Osteoblast (primary cell): Measurements from ENCODE around the gene PEMT. TPM values are rescaled to one million over a fixed set of nuclear protein-coding genes. Genes with fewer than 3 reads are reported as not detected.

Experiments used
- DNase-seq: peaks from one replicate; pipeline ENCODE4 v3.0.0; 2011; ENCODE audit warnings: low spot score, mixed read lengths; ENCODE audit not compliant: insufficient read length; ENCODE audit errors: missing footprints
- H2AFZ ChIP-seq: 2 replicates; pipeline ENCODE4 v1.6.0; 2011; ENCODE audit warnings: mild to moderate bottlenecking, low read length
- H3K27ac ChIP-seq: 2 replicates; pipeline ENCODE4 v1.5.1; 2011; ENCODE audit warnings: mild to moderate bottlenecking, low read depth, low read length, moderate library complexity
- H3K27me3 ChIP-seq: 2 replicates; pipeline ENCODE4 v1.6.0; 2012; ENCODE audit warnings: mild to moderate bottlenecking, control low read depth, inconsistent platforms, low read length, moderate library complexity; ENCODE audit not compliant: insufficient read depth
- H3K36me3 ChIP-seq: 2 replicates; pipeline ENCODE4 v1.5.1; 2011; ENCODE audit warnings: mild to moderate bottlenecking, low read length, control low read depth, moderate library complexity; ENCODE audit not compliant: insufficient read depth
- H3K4me1 ChIP-seq: 2 replicates; pipeline ENCODE4 v1.5.1; 2011; ENCODE audit warnings: mild to moderate bottlenecking, low read length, control low read depth, moderate library complexity; ENCODE audit not compliant: insufficient read depth
- H3K4me2 ChIP-seq: 2 replicates; pipeline ENCODE4 v1.6.0; 2011; ENCODE audit warnings: mild to moderate bottlenecking, low read length; ENCODE audit not compliant: insufficient read depth
- H3K4me3 ChIP-seq: fragments of 200-600 bp; sonication (generic); 3 replicates; pipeline ENCODE4 v1.5.1; 2012; ENCODE audit warnings: mild to moderate bottlenecking, low read length, inconsistent platforms; ENCODE audit not compliant: insufficient read depth
- H3K79me2 ChIP-seq: 2 replicates; pipeline ENCODE4 v1.6.0; 2012; ENCODE audit warnings: mild to moderate bottlenecking, low read length, control low read depth, inconsistent platforms; ENCODE audit not compliant: insufficient read depth
- H3K9me3 ChIP-seq: 2 replicates; pipeline ENCODE4 v1.5.1; 2011; ENCODE audit warnings: low read depth, low read length, control low read depth
- H4K20me1 ChIP-seq: 2 replicates; pipeline ENCODE4 v1.6.0; 2012; ENCODE audit warnings: mild to moderate bottlenecking, low read length, control low read depth; ENCODE audit not compliant: insufficient read depth
- CTCF ChIP-seq: IDR thresholded peaks from 2 replicates; pipeline ENCODE4 v1.5.1; 2011; ENCODE audit warnings: mild to moderate bottlenecking, low read depth, low read length, moderate library complexity; ENCODE audit errors: extremely low read depth
- total RNA-seq: library from RNA; depleted of rRNA; stranded (reverse); fragments of >200 nt; gene quantifications from 2 replicates; pipeline ENCODE4 v1.2.3, GENCODE V29; 2012

PEMT gene
- total RNA-seq, 1 donor, result 26.4 TPM

- Histone ChIP-seq H3K4me3 (no peak overlapping the region), H3K79me2 (peaks cover 31% of the 10 kb centered on the region), H3K27me3 (no peaks in the 10 kb centered on the region), H3K27ac (no peak overlapping the region), H3K9me3 (no peaks in the 10 kb centered on the region), H3K36me3 (no peaks in the 10 kb centered on the region), H2AFZ (no peak overlapping the region), H3K4me1 (peaks cover 22% of the 10 kb centered on the region), H4K20me1 (no peaks in the 10 kb centered on the region), H3K4me2 (peak overlapping the region; percentile 99)
- peak; percentile 47 for DNase-seq
- TF ChIP-seq CTCF, result no peak
Observed at GRCh38 chr17:17593222-17593620, 1.7 kb upstream of the PEMT start.

- H3K27me3 ChIP-seq, result no peaks in the 10 kb centered on the region
- H3K9me3 ChIP-seq, result no peaks in the 10 kb centered on the region
- TF ChIP-seq CTCF, result no peak
- H2AFZ ChIP-seq, result peak overlapping the region; percentile 94
- H3K4me2 ChIP-seq, result peak overlapping the region; percentile 99
- peak overlapping the region; percentile 95 for H3K4me3 ChIP-seq
- H3K4me1 ChIP-seq, result peaks cover 22% of the 10 kb centered on the region
- H3K36me3 ChIP-seq, result no peaks in the 10 kb centered on the region
- H3K79me2 ChIP-seq, result peaks cover 39% of the 10 kb centered on the region
- peak overlapping the region; percentile 86 for H3K27ac ChIP-seq
- no peak for DNase-seq
- no peaks in the 10 kb centered on the region for H4K20me1 ChIP-seq
Observed at GRCh38 chr17:17590883-17591354, 589 bp downstream of the PEMT start.

GRCh38 chr17:17590141-17590751 lies 1.3 kb downstream of the PEMT start:
- H3K27me3 ChIP-seq, result no peaks in the 10 kb centered on the region
- peaks cover 22% of the 10 kb centered on the region for H3K4me1 ChIP-seq
- TF ChIP-seq CTCF, result no peak
- peak overlapping the region; percentile 86 for H3K27ac ChIP-seq
- H3K4me3 ChIP-seq, result peak overlapping the region; percentile 95
- H2AFZ ChIP-seq, result peak overlapping the region; percentile 94
- no peak for DNase-seq
- H3K79me2 ChIP-seq, result peaks cover 39% of the 10 kb centered on the region
- H3K4me2 ChIP-seq, result peak overlapping the region; percentile 99
- H3K36me3 ChIP-seq, result no peaks in the 10 kb centered on the region
- H4K20me1 ChIP-seq, result no peaks in the 10 kb centered on the region
- H3K9me3 ChIP-seq, result no peaks in the 10 kb centered on the region

DNA sequence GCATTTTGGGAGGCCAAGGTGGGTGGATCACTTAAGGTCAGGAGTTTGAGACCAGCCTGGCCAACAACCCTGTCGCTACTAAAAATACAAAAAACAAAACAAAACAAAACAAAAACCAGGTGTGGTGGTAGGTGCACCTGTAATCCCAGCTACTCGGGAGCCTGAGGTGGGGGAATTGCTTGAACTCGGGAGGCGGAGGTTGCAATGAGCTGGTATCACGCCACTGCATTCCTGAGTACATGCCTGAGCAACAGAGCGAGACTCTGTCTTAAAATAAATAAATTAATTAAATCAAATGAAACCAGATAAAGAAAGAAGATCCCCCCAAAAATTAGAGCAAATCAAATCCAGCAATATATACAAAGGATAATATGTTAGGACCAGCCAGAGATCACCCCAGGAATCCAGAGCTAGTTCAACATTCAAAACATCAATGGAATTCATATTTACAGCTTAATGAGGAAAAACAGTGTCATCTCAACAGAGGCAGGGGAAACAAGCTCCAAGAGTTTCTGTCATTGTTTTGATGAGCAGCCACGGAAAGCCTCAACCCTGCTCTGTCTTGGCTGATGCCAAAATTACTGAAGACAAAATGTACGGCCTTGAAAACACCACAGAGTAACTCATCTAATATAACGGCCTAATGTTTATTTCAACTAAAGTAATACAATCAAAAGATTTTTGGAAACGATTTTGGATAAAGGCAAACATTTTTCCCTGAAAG lies 3.7 kb downstream of the PEMT start:
- H3K79me2 ChIP-seq, result peaks cover 41% of the 10 kb centered on the region
- H3K4me1 ChIP-seq, result peaks cover 19% of the 10 kb centered on the region
- no peaks in the 10 kb centered on the region for H3K36me3 ChIP-seq
- no peaks in the 10 kb centered on the region for H3K9me3 ChIP-seq
- H2AFZ ChIP-seq, result peak overlapping the region; percentile 15
- H3K4me2 ChIP-seq, result no peak overlapping the region
- DNase-seq, result no peak
- H3K27me3 ChIP-seq, result no peaks in the 10 kb centered on the region
- H3K4me3 ChIP-seq, result no peak overlapping the region
- H3K27ac ChIP-seq, result no peak overlapping the region
- no peak for TF ChIP-seq CTCF
- H4K20me1 ChIP-seq, result no peaks in the 10 kb centered on the region
